ENCODE data around the gene TGFBR2. TPM values are rescaled to one million over a fixed set of nuclear protein-coding genes. Genes with fewer than 3 reads are reported as not detected.

Gene TGFBR2
- polyA plus RNA-seq, 4 donors: 111 to 151 (median 125) TPM

DNA sequence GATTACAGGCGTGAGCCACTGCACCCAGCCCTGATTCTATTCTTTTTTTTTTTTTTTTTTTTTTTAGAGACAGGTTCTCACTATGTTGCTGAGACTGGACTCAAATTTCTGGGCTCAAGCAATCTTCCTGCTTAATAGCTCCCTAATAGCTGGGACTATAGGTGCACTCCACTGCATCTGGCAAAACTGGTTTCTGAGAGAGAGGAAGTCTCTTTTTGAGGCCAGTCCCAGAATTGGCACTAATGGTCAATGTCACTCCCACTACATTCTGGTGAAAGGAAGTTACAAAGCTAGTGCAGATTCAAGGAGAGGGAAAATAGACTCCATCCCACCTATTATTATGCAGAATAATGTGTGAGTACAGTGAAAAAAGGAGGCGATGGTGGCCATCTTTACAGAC is 5.8 kb upstream of the TGFBR2 start:
- DNase-seq (ENCODE audit: low read depth in 4 of 4, low spot score in 3 of 4): no peak

DNA sequence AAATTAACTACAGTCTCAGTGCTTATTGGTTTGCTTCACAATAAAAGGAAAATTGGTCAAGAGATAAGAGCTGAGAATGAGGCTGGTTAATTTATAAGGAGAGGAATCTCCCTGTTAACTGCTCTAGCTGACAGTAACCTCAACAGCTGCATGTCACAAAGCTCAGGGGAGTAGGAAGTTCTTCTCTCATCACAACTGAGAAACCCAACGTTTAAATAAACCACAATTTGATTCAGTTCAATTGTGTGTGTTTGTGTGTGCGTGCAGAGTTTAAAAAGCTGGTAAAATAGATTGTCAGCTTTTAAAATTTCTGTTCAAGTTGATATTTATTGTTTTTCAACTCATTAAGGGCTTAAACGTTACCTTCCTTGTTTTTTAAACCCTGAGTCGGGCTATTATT is 3.5 kb upstream of the TGFBR2 start:
- DNase-seq (ENCODE audit: low read depth in 4 of 4, low spot score in 3 of 4): no peak

DNA sequence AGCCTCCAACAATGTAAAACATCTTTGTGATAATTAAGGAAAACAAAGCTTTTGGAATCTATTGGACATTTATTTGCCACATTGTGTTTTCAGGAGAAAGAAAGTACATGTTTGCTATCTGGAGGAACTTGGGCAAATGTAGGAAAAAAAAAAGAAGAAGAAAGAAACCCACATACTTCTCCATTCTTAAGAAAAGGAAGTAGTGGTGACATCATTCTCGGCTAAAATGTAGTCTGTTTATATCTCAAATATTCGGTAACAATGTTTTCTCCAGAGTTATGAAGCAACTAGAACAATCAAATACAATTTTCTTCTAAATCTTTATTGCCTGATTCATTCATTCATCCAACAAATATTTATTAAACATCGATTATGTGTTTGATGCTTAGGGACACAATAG is 2.3 kb upstream of the TGFBR2 start:
- DNase-seq (ENCODE audit: low read depth in 4 of 4, low spot score in 3 of 4): no peak

DNA sequence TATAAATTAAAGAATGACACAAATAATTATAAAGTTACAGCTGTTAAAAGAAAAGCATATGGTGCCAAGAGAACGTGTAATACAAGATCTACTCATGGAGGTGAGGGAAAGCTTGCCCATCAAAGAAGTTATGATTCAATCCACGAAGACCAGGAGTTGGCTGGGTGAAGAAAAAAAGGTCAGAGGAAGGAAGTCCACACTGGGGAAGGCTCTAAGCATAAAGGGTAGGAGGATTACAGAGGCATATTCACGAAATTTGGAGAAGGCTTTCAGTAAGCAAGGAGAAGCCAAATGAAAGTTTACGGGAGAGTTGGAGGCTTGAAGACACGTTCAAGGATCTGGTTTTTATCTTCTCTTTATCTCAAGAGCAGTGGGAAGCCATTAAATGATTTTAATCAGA is 1.8 kb upstream of the TGFBR2 start:
- DNase-seq (ENCODE audit: low read depth in 4 of 4, low spot score in 3 of 4): no peak

DNA sequence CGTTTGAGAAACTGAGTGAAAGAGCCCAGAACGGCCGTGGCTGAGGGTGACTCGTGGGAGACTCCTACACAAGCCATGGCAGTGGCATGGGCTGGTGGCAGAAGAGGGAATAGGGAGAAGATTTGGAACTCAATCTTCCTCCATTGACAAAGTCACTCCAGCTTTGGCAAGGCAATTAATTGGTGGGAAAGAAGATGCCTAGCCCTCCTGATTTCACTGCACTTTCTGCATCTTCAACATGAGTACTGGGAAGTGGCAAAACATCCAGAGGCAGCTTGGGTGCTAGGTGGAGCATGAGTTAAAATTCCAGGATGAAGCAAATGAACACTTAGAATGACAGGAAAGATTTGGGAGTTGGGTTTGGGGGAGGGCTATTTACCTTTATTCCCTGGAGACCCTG is 1.4 kb upstream of the TGFBR2 start:
- DNase-seq (ENCODE audit: low read depth in 4 of 4, low spot score in 3 of 4): no peak

DNA sequence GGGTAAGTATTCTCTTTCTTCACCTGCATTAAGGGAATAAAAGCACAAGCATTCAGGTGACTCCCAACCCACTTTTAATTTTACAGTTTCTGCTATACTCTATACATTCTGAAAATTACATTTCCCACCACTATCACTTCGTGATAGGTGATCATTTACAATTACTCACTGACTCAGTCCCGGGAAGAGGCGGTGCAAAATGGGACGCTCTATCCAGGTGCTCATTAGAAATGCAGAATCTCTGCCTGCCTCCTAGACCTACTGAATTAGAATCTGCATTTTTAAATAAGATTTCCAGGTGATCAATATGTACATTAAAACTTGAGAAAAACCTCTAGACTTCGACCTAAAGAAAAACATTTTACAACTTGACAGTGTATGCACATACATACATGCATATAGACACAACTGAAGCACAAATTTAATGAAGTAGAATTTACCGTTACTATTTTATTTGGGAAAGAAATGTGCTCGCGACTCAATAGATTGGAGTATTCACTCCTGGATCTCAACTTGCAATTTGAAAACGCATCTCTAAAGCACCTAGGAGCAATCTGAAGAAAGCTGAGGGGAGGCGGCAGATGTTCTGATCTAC is 598 bp upstream of the TGFBR2 start:
- DNase-seq (ENCODE audit: low read depth in 4 of 4, low spot score in 3 of 4): no peak

DNA sequence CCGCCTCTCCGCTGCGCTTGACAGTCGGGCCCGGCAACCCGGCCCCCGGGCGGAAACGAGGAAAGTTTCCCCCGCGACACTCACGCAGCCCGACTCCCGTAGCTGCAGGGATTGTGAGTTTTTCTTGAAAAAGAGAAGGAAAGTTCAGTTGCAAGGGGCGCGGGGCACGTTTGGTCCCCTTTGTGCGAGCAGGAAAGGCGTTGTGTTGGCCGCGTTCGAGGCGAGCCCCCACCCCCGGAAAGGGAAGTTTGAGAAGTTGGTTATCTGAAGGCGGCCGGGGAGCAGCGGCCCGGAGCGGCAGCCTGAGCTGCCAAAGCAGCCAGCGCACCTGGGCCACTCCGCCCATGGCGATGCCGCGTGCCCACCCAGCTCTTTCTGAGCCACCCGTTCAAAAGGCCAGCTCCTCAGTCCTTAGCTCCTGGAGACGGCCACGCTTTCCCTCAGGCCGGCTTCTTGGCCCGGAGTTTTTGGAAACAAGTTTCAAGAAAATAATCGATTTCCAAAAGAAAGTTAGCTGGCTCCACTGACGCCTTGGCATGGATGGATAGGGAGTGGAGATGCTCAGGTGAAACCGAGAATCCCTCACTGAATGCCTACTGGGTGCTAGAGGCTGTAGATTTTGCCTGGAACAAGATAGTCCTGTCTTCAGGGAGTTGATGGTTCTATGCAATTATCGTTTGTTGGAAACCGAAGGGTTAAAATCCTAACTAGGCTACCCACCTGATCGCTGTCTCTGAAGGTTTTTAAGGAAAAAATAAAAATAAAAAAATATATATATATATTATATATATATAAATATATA is 832 bp downstream of the TGFBR2 start:
- DNase-seq (ENCODE audit: low read depth in 4 of 4, low spot score in 3 of 4): peak; percentile 44 to 59 (median 50)

DNA sequence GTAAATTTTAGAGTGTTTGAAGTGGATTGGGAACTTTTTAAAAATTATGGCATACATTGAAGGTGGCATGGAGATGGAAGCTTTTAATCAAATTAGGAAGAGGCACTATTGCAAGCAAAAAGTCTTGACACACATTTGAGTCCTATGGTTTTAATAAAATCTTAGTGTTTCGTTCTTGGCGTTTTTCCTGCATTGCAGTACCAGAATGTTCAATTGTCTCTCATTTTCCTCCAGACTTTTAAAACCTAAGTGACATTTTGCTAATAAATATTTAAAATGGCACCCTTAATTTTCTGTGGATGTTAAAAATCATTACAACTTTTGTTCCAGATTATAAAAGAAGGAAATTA is 2.2 kb downstream of the TGFBR2 start:
- no peak for DNase-seq (ENCODE audit: low read depth in 4 of 4, low spot score in 3 of 4)

DNA sequence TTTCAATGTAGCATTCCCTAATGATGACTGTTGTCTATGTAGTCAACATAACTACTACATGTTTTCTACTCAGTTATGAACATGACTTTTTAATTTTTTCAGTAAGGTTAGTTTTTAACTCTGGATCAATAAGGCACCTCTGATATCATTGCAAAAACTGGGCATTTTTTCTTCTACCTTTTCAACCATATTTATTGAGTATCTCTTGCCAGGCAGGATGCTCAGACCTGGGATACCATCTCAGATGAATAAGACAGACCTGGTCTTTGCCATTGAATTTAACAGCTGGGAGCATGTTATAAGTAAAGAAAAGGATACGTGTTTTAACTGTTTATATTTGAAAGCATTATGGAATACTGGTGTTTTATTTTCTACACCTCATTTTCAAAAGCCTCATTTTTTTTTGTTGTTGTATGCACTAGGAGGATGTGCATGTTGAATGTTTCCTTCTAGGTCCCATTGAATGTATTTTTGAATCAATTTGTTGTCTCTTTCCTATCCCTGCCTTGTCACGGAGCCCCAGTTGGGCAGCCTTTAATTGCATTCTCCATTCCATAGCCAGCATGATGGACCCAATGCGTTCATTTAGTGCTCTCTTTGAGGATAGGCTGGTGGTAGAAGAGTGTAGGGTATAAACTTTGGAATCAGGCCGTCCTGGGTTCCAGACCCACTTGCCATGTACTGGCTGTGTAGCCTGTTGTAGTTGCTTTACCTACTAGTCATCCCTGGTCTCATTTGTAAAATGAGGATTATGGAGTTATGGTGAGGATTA is 3.7 kb downstream of the TGFBR2 start:
- no peak for DNase-seq (ENCODE audit: low read depth in 4 of 4, low spot score in 3 of 4)

DNA sequence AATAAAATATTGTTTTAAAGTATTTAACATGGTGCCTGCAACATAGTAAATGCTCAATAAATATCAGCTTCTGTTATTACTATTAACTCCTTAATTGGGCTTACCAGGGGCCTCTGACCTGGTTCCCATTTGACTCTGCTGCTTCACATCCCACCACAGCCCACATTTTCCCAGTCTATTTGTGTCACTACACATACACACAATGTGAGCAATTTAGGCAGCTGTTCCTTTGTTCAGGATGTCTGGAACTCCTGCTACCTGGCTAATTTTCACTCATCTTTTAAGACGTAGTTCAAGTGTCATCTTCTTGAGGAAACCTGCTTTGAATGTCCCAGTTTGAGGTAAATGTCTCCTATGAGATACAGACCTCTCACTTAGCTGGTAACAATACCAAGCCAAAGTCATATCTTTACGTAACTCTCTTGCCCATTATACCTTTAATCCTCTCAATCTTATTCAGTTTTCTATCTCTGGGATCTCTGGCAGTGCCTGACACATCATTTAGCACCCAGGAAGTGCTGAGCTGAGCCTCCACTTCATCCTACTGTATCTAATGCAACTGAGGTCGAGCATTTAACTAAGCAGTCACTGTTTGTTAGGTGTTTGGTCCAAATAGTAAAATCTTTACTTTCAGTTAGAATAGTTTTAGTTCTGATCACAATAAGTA is 4.4 kb downstream of the TGFBR2 start:
- no peak for DNase-seq (ENCODE audit: low read depth in 4 of 4, low spot score in 3 of 4)

DNA sequence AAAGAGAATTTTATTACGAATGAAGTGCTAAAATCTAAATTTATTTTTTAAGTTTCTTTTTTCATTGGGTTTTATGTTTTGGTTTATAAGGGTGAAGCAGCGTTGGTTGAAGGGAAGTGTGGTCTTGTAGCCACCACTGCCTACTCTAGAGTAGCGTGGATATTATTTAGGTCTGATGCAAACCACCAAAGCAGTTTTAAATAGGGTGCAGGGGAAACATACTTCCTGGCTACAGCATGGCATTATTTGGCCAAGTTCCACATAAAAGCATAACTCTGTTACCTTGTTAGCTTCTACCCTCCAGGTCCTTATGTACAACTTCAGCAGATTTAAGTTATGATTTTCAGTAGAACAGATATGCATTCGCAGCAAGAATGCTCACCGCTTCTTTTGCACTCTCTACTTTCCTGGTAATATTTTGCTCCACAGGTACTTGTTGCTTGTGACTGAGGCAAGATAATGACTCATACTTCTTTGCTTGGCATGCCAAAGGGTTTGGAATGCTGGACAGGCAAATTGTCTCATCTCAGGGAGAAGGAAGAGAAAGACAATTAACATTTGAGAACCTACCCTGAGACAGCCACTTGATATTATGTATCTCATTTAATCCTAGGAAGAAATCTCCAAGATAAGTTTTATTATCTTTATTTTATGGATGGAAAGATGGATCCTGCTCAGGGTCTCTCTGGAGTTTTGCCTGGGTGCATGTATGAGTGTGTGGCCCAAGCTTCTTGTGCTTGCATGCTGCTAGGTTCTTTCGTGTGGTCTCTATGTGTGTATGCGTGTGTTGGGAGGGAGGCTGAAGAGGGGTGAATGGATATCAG is 5.4 kb downstream of the TGFBR2 start:
- no peak for DNase-seq (ENCODE audit: low read depth in 4 of 4, low spot score in 3 of 4)

DNA sequence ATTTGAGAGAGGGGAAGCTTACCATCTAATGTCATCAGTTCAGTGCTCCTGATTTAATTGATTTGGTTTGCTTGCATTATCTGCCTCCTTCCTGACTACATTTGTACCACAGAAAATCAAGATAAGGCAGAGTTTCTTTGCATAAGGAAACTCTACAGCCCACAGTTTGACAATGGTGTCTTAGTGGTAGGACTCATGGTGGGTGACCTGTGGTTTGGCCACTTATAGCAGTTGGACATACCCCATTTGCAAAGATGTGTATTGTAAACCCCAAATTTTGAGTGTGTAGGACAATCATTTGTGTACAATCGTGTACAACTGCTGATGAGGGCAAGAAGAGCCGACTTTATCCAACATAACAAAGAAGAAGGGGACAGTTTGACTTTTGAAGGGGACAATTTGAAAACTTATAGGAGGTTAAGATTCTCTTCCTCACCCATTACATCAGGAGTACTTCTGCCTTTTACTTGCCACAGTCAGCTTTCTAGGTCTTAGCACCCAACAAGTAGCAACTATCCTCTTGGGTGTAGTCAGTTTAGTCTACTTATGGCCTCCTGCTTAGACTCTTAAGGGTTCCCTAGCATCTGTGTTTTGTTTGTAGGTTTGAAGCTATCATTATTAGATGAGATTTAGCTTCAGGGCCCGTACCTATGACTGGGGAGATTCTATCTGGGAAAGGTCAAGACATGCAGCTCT is 6.2 kb downstream of the TGFBR2 start:
- DNase-seq (ENCODE audit: low read depth in 4 of 4, low spot score in 3 of 4): no peak

DNA sequence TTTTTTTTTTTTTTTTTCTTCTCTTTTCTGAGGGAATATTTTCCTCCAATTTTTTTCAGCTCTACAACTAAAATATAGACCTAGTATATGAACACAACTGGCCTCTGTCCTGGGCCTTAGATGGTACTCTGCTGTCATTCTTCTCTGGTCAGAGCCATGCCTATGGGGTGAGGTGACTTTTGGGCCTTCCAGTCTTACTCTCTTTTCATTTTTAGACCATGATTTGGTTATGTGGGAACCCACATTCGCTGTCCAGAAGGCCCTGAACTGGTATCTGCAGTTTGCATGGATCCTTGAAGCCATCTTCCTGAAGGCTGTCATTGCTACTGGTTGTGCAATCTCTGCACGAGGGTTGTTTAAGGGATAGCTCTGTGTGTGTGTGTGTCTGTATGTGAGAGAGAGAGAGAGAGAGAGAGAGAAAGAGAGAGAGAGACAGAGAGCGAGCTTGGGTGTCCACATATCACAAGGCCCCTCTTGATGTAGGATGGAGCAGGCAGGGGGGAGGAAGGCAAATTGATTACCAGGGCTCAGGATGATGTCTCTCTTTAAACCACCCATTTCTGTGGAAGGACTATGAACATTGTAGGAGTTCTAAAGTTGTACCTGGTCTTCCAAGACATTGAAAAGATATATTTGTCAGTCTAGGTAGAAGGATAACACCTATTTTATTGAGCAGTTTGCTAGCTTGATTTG is 6.9 kb downstream of the TGFBR2 start:
- no peak for DNase-seq (ENCODE audit: low read depth in 4 of 4, low spot score in 3 of 4)

DNA sequence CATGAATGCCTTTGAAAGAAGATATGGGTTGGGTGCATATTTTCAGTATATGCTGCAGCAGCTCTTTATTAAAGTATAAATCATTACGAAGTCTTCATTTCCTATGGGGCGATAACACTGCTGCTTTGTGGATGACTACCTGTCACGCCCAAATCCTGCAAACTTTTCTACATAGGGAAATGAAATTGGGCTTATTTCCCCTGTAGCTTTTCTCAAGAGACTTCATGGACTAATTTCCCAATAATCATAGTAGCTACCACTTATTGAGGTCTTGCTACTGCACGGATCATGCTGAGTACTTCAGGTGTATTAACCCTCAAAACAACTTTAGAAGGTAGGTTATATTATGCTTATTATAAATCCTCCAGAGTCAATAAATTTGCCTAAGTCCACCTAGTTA is 8.0 kb downstream of the TGFBR2 start:
- no peak for DNase-seq (ENCODE audit: low read depth in 4 of 4, low spot score in 3 of 4)

DNA sequence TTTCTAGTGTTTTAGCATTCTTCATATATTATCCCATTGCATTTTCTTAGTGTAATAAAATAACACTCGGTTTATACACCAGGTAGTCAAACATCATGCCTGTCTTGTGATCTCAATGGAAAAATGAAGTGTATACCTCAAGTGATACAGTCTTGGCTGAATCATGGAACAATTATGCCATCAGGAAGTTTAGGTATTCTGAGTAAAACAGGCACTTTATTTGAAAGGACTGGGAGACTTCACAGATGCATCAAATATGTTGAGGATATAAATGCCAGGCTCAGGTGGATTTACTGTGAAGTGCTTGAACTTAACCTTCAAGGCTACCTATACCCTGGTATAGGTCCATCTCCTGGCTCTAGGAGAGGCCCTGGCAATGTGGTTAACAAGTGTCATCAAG is 8.5 kb downstream of the TGFBR2 start:
- no peak for DNase-seq (ENCODE audit: low read depth in 4 of 4, low spot score in 3 of 4)

DNA sequence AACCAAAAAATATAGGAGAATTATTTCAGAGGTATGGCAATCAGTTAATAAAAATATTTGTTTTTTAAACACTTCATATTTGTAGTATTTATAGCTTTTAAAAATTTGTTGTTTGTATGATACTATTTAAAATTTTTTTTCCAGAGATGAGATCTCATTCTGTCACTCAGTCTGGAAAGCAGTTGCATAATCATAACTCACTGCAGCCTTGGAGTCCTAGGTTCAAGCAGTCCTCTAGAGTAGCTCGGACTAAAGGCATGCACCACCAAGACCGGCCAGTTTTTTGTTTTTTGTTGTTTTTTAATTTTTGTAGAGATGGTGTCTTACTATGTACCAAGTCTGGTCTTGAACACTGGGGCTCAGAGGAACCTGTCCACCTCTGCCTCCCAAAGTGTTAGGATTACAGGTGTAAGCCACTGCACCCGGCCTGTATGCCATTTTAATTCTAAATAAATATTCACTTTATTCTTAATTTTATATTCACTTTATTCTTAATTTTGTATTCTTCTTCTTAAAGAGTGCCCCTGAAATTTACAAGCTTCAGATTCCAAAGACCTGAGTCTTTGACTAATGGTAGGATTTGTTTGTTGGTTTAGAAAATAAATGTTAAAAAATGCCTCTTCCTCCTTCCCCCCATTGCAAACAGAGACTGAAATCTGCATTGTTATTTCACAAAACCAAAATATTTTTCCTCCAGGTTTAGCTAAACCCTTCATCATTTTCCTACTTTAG is 9.4 kb downstream of the TGFBR2 start:
- no peak for DNase-seq (ENCODE audit: low read depth in 4 of 4, low spot score in 3 of 4)

DNA sequence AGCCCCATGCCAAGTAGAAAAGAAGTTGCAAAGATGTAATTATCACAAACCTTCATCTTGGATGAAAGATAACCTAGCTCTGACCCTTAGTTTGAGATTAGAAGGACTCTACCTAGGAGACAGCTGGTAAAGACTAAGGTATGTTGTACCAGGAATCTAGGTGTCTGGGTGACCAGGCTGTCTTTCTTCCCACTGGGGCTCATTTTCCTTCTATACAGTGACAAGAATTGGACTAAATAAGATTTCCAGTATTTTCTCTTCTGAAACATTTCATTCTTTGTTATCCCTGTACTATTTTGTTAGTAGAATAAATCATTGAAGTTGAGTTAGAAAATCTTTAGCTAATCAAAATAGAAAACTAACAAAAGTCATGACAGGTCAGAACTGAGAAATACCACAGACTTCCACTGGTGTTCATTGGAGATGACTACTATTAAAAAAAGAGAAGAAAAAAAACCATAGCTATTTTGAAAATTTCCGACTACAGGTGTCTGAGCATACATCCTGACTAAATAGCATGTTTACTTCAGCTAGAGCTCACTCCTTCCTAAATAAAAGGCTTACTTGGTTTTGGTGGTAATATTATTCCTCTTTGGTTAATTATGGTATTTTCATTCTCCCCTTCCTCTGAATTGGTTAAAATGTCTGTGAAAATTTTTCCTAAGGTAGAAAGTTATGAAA is 10.1 kb downstream of the TGFBR2 start:
- DNase-seq (ENCODE audit: low read depth in 4 of 4, low spot score in 3 of 4): no peak

DNA sequence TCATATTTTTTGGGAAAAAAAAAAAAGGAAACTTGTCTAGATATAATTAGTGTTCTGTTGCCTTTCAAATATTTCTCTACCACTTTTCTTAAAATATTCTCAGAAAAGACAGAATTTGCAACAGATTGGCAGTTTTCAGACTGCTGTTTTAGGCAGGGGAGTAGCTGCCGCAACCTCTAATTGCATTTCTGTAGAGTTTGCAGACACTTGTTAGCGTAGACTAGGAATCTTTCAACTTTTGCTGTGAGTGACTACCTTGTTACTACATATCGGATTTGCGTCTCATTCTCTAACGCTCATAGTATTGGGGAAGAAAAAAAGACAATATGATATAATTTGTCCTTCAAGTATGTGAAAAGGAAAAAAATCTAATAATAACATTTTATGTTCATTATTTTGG is 10.7 kb downstream of the TGFBR2 start:
- DNase-seq (ENCODE audit: low read depth in 4 of 4, low spot score in 3 of 4): no peak

All from right renal pelvis (tissue), 4 donors.